ENCODE measurements around the gene NLGN2. TPM values are rescaled to one million over a fixed set of nuclear protein-coding genes. Genes with fewer than 3 reads are reported as not detected.
A peak's percentile ranks its signal among the peaks of the same experiment; 100 is the strongest.

NLGN2 gene
- total RNA-seq, 4 donors from 2014 or later: 6.1 to 8.8 (median 8.1) TPM

GRCh38 chr17:7403977-7404736 lies 3.5 kb upstream of the NLGN2 start, which contains the start of gene TMEM256:
Gene TMEM256 (minus strand): TSS chr17:7404097. CDS start chr17:7404084, 13 bp downstream.
- TF ChIP-seq CTCF (IDR thresholded peaks at IDR 0.05): no peak
- ATAC-seq (ENCODE audit: low FRiP score): peak; percentile 92
- DNase-seq (ENCODE audit: low spot score): peak; percentile 93

GRCh38 chr17:7404737-7405349 lies 2.8 kb upstream of the NLGN2 start:
- no peak for TF ChIP-seq CTCF (IDR thresholded peaks at IDR 0.05)
- peak; percentile 50 for ATAC-seq (ENCODE audit: low FRiP score)
- no peak for DNase-seq (ENCODE audit: low spot score)

GRCh38 chr17:7405350-7406234 lies 2.1 kb upstream of the NLGN2 start:
- no peak for DNase-seq (ENCODE audit: low spot score)

GRCh38 chr17:7406235-7406825 lies 1.3 kb upstream of the NLGN2 start:
- DNase-seq (ENCODE audit: low spot score) (no peak), ATAC-seq (ENCODE audit: low FRiP score) (no peak)
- TF ChIP-seq CTCF (IDR thresholded peaks at IDR 0.05): no peak

More at GRCh38 chr17:7405350-7406234, 2.1 kb upstream of the NLGN2 start:
- no peak for TF ChIP-seq CTCF (IDR thresholded peaks at IDR 0.05)
- ATAC-seq (ENCODE audit: low FRiP score): no peak

GRCh38 chr17:7407082-7407481 lies 563 bp upstream of the NLGN2 start:
- TF ChIP-seq CTCF (IDR thresholded peaks at IDR 0.05): no peak
- ATAC-seq (ENCODE audit: low FRiP score): no peak
- DNase-seq (ENCODE audit: low spot score): no peak

- ATAC-seq (ENCODE audit: low FRiP score) (no peak), DNase-seq (ENCODE audit: low spot score) (no peak)
- no peak for TF ChIP-seq CTCF (IDR thresholded peaks at IDR 0.05)
Measured at GRCh38 chr17:7408252-7408727, 645 bp downstream of the NLGN2 start.
